GM19395 (cell line): ENCODE data around the gene SEMA3B.
"Not testable (repeated sequence)": the region's sequence is repeated elsewhere in the genome, so short reads cannot be mapped to it uniquely, and the experiment has no call there.

Experiments used
- ATAC-seq: cut with Tn5 transposase; IDR thresholded peaks from one replicate; pipeline ENCODE4 v1.9.1; 2021; ENCODE audit warnings: mild to moderate bottlenecking, moderate library complexity; ENCODE audit not compliant: unreplicated experiment

The SEMA3B gene

DNA sequence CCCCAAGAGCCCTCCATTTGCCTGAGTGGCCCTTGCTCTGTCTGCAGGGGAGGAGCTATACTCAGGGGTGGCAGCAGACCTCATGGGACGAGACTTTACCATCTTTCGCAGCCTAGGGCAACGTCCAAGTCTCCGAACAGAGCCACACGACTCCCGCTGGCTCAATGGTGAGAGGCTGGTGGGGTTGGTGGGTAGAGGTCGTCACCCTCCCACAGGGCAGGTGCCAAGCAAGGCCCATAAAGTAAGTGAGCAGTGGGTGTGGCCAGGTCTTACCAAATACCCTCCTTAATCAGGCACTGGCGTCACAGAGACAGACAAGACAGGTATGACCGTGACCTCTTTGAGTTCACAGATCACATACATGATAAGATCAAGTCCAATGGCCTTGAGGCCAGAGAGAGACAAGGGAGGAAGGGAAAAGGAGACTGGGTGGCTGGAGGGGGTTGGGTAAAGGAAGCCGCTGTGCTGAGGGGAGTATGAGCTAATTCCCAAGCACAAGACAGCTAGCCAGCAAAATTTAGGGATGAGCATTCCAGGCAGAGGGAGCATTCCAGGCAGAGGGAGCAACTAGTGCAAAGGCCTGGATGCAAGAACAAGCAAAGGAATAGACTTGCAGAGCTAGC lies 2.5 kb downstream of the SEMA3B start:
- ATAC-seq, result no peak

- ATAC-seq, result not testable (repeated sequence)
Measured at GRCh38 chr3:50272538-50272910, 3.6 kb downstream of the SEMA3B start.

GRCh38 chr3:50272911-50273688 lies 4.2 kb downstream of the SEMA3B start:
- peak; percentile 77 for ATAC-seq

DNA sequence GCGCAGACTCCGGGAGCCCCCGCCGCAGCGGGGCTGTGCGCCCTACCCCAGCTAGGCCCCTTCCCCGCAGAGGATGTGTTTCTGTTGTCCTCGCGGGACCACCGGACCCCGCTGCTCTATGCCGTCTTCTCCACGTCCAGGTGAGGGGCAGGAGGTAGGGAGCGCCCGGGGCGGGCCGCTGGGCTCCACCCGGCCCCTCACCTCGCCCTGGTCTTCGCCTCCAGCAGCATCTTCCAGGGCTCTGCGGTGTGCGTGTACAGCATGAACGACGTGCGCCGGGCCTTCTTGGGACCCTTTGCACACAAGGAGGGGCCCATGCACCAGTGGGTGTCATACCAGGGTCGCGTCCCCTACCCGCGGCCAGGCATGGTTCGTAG lies 4.7 kb downstream of the SEMA3B start:
- ATAC-seq, result no peak

GRCh38 chr3:50274371-50275104 lies 5.6 kb downstream of the SEMA3B start:
- no peak for ATAC-seq

GRCh38 chr3:50275141-50275995 lies 6.4 kb downstream of the SEMA3B start:
- ATAC-seq, result no peak

- no peak for ATAC-seq
Measured at GRCh38 chr3:50275996-50276761, 7.2 kb downstream of the SEMA3B start.

DNA sequence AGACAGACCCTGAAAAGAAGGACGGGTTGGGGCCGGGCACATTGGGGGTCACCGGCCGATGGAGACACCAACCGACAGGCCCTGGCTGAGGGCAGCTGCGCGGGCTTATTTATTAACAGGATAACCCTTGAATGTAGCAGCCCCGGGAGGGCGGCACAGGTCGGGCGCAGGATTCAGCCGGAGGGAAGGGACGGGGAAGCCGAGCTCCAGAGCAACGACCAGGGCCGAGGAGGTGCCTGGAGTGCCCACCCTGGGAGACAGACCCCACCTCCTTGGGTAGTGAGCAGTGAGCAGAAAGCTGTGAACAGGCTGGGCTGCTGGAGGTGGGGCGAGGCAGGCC lies 7.8 kb downstream of the SEMA3B start:
- no peak for ATAC-seq

DNA sequence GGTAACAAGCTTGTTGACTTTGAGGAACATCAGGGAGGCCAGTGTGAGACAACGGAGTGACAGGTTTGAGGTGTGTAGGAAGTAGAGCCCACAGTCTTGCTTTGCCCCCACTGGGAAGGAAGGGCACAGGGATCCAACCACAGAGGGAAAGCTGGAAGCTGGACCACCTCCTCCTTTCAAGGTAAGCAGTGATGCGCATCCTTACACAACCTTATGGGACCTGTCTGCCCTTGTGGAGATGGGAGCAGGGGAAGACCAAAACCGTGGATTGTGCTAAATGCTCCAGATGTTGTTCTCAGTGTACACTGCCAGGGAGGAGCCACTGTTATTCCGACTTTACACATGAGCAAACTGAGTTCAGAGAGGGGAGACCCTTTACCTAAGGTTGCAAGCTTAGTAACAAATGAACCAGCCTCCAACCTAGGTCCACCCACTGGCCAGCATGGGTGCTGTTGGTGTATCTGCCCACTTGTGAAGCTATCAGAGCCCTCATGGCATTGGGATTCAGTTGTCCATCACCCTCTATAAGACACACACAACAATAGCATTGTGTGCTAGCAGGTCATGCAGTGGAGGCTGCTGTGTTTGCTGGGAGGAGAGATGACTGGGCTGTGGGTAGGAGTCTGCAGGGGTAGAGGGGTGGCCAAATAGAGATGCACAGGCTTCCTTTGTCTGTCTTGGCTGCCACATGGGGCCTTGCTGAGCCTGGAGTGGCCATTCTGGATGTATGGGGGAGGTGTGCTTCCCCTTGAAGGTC lies 9.4 kb downstream of the SEMA3B start:
- ATAC-seq, result no peak

- no peak for ATAC-seq
Measured at GRCh38 chr3:50278880-50279224, 9.9 kb downstream of the SEMA3B start, which contains the start of gene LSMEM2. Gene LSMEM2, plus strand, starts transcription at chr3:50279087. Its CDS starts 27 bp downstream, at chr3:50279114.

- no peak for ATAC-seq
Measured at GRCh38 chr3:50279255-50280016, 10.5 kb downstream of the SEMA3B start.

DNA sequence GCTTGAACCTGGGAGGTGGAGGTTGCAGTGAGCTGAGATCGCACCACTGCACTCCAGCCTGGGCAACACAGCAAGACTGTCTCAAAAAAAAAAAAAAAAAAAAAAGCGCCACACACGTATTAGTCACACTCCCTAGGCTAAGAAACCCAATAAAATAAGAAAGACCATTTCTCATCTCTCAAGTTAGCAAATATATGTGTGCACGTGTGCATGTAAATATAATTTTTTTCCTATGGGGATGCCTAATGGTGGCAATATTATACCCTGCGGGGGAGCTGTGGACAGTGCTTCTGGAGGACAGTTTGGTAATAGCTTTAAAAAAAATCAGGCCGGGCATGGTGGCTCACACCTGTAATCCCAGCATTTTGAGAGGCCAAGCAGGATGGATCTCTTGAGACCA lies 15.2 kb downstream of the SEMA3B start:
- ATAC-seq, result not testable (repeated sequence)

DNA sequence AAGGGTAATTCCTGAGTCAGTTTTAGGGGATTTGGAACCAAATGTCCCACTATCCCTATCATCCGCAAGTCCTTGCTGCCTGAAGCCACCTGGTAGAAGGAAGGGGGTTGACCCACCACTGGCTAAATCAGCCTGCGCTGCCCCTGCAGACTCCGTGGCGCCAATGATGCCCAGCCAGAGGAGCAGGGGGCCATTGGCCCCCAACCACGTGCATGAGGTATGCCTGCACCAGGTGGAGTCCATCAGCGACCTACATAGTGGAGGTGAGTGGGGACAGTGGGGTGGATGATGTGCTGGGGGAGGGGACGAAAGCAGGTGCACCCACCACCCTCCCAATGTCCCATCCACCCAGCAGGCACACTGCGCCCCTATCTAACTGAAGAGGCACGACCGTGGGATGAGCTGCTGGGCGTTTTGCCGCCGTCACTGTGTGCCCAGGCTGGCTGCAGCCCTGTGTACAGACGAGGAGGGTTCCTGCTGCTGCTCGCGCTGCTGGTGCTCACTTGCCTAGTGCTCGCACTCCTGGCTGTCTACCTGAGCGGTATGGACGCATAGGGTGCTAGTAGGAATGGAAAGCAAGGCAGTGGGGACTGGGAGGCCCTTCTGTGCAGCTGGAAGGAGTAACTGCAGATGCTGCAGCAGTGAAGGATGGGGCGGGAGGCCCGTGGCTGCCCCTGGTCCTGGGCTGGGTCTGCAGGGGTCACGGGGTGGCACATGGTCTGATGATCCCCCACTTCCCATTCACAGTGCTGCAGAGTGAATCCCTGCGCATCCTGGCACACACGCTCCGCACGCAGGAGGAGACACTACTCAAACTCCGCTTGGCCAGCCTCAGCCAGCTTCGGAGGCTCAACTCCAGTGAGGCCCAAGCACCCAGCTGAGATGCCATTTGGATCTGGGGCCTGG lies 17.6 kb downstream of the SEMA3B start:
- ATAC-seq, result no peak

DNA sequence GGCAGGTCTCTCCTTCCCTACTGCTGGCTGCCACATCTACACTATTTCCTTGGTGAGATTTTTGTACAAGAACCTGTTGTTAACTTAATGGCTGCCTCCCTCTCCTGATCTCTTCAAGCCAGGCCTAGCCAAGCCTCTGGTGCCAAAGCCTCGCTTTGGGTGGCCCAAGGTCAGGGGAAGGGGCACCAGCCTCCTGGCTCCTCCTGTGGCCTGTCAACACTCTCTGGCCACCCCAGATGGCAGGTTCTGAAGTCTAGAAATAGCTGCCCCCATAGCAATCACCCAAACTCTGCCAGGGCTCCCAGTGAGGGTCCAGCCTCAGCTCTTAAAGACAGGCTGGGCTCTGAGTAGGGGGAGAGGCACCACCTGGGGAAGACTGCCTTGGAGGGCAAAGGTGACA lies 18.3 kb downstream of the SEMA3B start:
- no peak for ATAC-seq

DNA sequence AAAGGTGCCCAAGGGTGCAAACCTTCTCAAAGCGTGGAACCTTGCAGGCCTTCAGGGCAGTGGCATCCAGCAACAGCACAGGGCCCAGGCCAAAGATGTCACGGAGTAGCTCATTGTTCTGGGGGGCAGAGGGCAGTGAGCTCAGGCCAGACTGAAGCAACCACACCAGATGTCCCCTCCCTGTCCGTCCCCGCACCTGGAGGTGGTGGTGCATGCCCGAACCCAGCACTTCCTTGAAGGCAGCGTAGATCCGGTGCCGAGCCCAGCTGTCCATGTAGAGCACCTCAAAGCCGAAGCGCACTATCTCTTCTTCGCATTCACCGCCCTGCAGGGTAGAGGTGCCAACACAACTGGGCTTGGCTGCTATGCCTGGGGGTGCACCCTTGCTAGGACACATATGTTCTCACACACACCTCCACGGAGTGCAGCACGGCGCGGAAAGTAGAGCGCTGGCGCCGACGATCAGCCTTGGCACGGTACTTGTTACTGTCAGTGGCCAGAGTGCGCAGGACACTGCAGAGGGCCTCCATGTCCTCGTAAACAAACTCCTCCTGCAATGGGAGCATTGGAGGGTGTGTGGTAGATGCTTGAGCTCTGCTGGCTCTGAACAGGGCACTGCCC lies 19.6 kb downstream of the SEMA3B start:
- no peak for ATAC-seq

- ATAC-seq, result no peak
Measured at GRCh38 chr3:50289130-50289529, 20.2 kb downstream of the SEMA3B start.

DNA sequence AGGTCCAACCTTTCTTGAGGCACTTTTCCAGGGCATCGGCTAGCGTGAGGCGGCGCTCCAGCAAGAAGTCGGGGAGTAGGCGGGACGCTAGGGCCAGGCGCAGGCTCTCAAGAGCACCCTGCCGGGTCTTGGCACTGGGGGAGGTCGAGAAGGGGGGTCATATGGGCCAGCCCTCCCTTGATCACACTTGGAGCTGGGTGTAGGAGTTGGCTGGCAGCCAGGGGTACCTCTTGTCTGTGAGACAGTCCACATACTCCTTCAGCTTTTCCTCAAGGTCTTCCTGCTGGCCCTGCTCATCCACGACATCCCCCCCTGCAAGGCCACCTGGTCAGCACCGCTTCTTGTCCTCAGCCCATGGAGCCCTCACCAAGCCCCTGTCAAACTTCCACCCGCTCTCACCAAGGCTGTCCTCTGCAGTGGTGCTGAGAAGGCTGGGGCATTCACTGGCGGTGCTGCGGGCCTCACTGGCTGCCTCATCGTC lies 21.3 kb downstream of the SEMA3B start:
- ATAC-seq, result no peak
